D721Med (cell line): ENCODE measurements around the gene WNT10A.

Experiments used
- DNase-seq: peaks from one replicate; pipeline ENCODE4 v3.0.0; 2011; ENCODE audit warnings: low spot score; ENCODE audit not compliant: insufficient read length
- FAIRE-seq: peaks from 2 replicates; lab custom pipeline; 2011; peaks lifted over from hg19 to GRCh38; lab: Jason Lieb, UNC
- TF ChIP-seq, protein P1 (sequence below): IDR thresholded peaks from 2 replicates; pipeline ENCODE4 v1.5.1; 2012; ENCODE audit warnings: mild to moderate bottlenecking, control low read depth; ENCODE audit not compliant: insufficient read depth; ENCODE audit errors: missing control alignments

Gene WNT10A

GRCh38 chr2:218858138-218858445, 22.6 kb upstream of the WNT10A start:
- FAIRE-seq, result no peak
- TF ChIP-seq, protein P1, sequence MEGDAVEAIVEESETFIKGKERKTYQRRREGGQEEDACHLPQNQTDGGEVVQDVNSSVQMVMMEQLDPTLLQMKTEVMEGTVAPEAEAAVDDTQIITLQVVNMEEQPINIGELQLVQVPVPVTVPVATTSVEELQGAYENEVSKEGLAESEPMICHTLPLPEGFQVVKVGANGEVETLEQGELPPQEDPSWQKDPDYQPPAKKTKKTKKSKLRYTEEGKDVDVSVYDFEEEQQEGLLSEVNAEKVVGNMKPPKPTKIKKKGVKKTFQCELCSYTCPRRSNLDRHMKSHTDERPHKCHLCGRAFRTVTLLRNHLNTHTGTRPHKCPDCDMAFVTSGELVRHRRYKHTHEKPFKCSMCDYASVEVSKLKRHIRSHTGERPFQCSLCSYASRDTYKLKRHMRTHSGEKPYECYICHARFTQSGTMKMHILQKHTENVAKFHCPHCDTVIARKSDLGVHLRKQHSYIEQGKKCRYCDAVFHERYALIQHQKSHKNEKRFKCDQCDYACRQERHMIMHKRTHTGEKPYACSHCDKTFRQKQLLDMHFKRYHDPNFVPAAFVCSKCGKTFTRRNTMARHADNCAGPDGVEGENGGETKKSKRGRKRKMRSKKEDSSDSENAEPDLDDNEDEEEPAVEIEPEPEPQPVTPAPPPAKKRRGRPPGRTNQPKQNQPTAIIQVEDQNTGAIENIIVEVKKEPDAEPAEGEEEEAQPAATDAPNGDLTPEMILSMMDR, result no peak
- no peak for DNase-seq

DNA sequence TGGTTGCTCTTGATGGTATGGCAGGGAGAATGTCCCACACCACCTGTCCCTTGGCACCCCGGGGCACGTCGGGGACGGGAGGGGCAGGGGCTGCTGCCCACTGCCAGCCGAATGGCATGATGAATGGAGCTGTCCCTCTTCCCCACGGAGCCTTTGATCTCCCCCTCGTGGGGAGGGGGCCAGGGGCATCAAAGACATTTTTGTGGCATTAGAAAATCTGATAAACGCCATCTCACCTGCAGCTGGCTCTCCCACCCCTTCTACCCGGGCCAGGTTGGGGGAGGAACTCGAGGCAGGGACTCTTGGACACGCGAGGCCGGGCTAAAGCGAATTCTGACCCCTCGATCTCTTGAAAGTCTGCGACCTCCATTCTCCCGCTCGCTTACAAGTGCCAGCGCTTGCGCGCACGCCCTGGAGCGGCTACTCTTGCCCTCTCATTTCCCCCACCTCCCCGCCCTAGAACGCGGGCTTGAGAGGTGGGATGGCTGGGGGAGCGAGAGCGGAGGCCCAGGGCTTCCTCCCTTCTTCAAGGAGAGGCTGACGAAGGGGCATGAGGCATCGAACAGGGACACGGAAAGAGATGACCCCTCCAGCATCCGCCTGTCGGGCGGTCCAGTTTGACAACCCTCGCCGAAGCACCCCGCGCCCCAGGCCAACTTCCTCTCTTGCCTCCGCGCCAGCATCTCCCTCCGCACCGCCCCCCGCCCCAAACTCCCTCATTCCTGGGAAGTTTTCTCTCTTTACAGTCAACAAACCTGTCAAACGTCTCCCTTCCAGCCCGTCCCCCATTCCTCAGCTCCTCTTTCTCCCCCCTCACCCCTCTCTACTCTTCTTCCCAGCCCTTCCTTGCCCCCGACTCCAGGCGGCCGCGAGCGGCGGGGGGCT, 21.7 kb upstream of the WNT10A start:
- no peak for FAIRE-seq

DNA sequence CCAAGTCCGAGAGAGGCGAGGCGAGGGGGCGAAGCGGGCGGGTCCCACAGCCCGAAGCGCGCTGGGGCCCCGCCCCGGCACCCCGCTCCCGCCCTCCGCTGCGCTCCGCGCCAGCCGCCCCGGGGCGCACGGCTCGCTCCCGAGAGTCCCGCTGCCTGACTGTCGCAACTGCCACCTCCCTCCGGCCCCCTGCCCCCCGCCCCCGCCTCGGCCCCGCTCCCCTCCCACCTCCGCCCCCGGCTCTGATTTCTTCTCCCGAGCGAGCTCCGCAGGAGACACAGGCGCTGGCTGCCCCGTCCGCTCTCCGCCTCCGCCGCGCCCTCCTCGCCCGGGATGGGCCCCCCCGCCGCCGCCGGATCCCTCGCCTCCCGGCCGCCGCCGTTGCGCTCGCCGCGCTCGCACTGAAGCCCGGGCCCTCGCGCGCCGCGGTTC, 21.1 kb upstream of the WNT10A start, which contains the start of gene WNT6:
WNT6 (plus strand) TSS at position 250 of the 432 bp plus-strand sequence. CDS start 233 bp downstream, outside the sequence.
- TF ChIP-seq, protein P1, result no peak
- FAIRE-seq (no peak), DNase-seq (no peak)

More for the DNA sequence above, 21.7 kb upstream of the WNT10A start:
- no peak for DNase-seq
- TF ChIP-seq, protein P1, result no peak

- FAIRE-seq, result no peak
- DNase-seq, result no peak
- TF ChIP-seq, protein P1, result no peak
These were observed 20.4 kb upstream of the WNT10A start for GRCh38 chr2:218859988-218860831.

- DNase-seq (peak; percentile 79), FAIRE-seq (peak; percentile 90)
- TF ChIP-seq, protein P1, result no peak
These were observed 19.7 kb upstream of the WNT10A start for GRCh38 chr2:218860950-218861381.

- FAIRE-seq (no peak), DNase-seq (no peak)
- TF ChIP-seq, protein P1, result no peak
These were observed 18.9 kb upstream of the WNT10A start for GRCh38 chr2:218861645-218862318.
